GM18502 (cell line): ENCODE data around the gene ZNF106.

ENCODE experiments used
- ATAC-seq: cut with Tn5 transposase; IDR thresholded peaks from one replicate; pipeline ENCODE4 v1.9.1; 2021; ENCODE audit warnings: mild to moderate bottlenecking; ENCODE audit not compliant: unreplicated experiment, poor library complexity

The ZNF106 gene

GRCh38 chr15:42411884-42412283 is 79.1 kb downstream of the ZNF106 start:
- ATAC-seq = no peak

GRCh38 chr15:42409011-42409410 is 81.9 kb downstream of the ZNF106 start:
- no peak for ATAC-seq

GRCh38 chr15:42408178-42408577 is 82.8 kb downstream of the ZNF106 start:
- ATAC-seq = no peak

- no peak for ATAC-seq
Measured at GRCh38 chr15:42405863-42406482, 85.0 kb downstream of the ZNF106 start.

GRCh38 chr15:42404461-42405235 is 86.3 kb downstream of the ZNF106 start:
- ATAC-seq = no peak

- ATAC-seq = no peak
Measured at GRCh38 chr15:42403389-42403788, 87.6 kb downstream of the ZNF106 start.

GRCh38 chr15:42402455-42403205 is 88.3 kb downstream of the ZNF106 start:
- no peak for ATAC-seq

- no peak for ATAC-seq
Measured at GRCh38 chr15:42401544-42402454, 89.1 kb downstream of the ZNF106 start.

GRCh38 chr15:42395838-42396237 is 95.1 kb downstream of the ZNF106 start:
- no peak for ATAC-seq

- ATAC-seq = no peak
Measured at GRCh38 chr15:42394106-42394505, 96.8 kb downstream of the ZNF106 start.

GRCh38 chr15:42392309-42393024 is 98.5 kb downstream of the ZNF106 start:
- ATAC-seq = no peak

- ATAC-seq = no peak
Measured at GRCh38 chr15:42387603-42388002, 103.3 kb downstream of the ZNF106 start.

- no peak for ATAC-seq
Measured at GRCh38 chr15:42385980-42386700, 104.8 kb downstream of the ZNF106 start.

- no peak for ATAC-seq
Measured at GRCh38 chr15:42385206-42385979, 105.5 kb downstream of the ZNF106 start.

- no peak for ATAC-seq
Measured at GRCh38 chr15:42384597-42384996, 106.3 kb downstream of the ZNF106 start.

- no peak for ATAC-seq
Measured at GRCh38 chr15:42378011-42378410, 112.9 kb downstream of the ZNF106 start.

GRCh38 chr15:42375941-42376340 is 115.0 kb downstream of the ZNF106 start:
- no peak for ATAC-seq

GRCh38 chr15:42375252-42375651 is 115.7 kb downstream of the ZNF106 start:
- ATAC-seq = no peak
